Activated CD4-positive, alpha-beta T cell treated with anti-CD3 and anti-CD28 coated beads for 36 hours (primary cell): ENCODE data around the gene ENOX1. TPM values are rescaled to one million over a fixed set of nuclear protein-coding genes. Genes with fewer than 3 reads are reported as not detected.

Source experiments
- ATAC-seq: fragments of 200-7000 bp; cut with Tn5 transposase; one replicate; pipeline ENCODE4 v1.10.0; 2021; ENCODE audit warnings: mild to moderate bottlenecking, moderate library complexity
- CTCF ChIA-PET: fragments of 350-600 bp; sonication (Branson Sonifier 250); formaldehyde crosslinking; loops from one replicate; lab custom pipeline; 2021; ENCODE audit warnings: antibody characterized with exemption; lab: Charles Lee
- POLR2A ChIA-PET: fragments of 350-600 bp; sonication (Branson Sonifier 250); formaldehyde crosslinking; loops from one replicate; lab custom pipeline; 2021; ENCODE audit warnings: antibody characterized with exemption, inconsistent platforms; lab: Charles Lee
- DNase-seq: peaks from one replicate; pipeline ENCODE4 v3.0.0-alpha.2; 2020
- H3K27ac Mint-ChIP-seq: one replicate; pipeline ENCODE4 v1.8.0; 2021; ENCODE audit warnings: mixed read lengths
- H3K27me3 Mint-ChIP-seq: one replicate; pipeline ENCODE4 v1.8.0; 2021; ENCODE audit warnings: mixed read lengths
- H3K36me3 Mint-ChIP-seq: one replicate; pipeline ENCODE4 v1.8.0; 2021; ENCODE audit warnings: low read depth, mixed read lengths
- H3K4me1 Mint-ChIP-seq: one replicate; pipeline ENCODE4 v1.8.0; 2021; ENCODE audit warnings: mixed read lengths
- H3K4me3 Mint-ChIP-seq: one replicate; pipeline ENCODE4 v1.8.0; 2021; ENCODE audit warnings: mild to moderate bottlenecking, moderate library complexity, mixed read lengths
- H3K9me3 Mint-ChIP-seq: one replicate; pipeline ENCODE4 v1.8.0; 2021; ENCODE audit warnings: low read depth, mixed read lengths
- intact Hi-C, 2 experiments: fragments of 100-400 bp; cut with DNase I in 1 of 2; cut with micrococcal nuclease in 1 of 2; formaldehyde crosslinking; loops; one replicate each; pipeline versions ENCODE4 v1.14.2 to v1.15.1; 2022 to 2024; cut with DNase I, micrococcal nuclease
- total RNA-seq, 2 experiments: library from RNA; stranded (reverse); gene quantifications; one replicate each; pipeline ENCODE4 v1.2.3, GENCODE V29; 2021

Gene ENOX1
- total RNA-seq, 2 experiments from 2014 or later = 0.28 to 0.48 TPM

- CTCF ChIA-PET = interaction anchor here (0.8 kb wide), 1 partner anchor 20 kb away, joined by 3 read pairs; no protein-coding TSS in a partner anchor
- Mint-ChIP-seq H3K9me3 (peaks cover 1% of the 10 kb centered on the region), H3K4me3 (no peak overlapping the region), H3K27me3 (peaks cover 4% of the 10 kb centered on the region), H3K27ac (no peak overlapping the region), H3K36me3 (no peaks in the 10 kb centered on the region), H3K4me1 (peaks cover 3% of the 10 kb centered on the region)
- POLR2A ChIA-PET = no interaction called here
- DNase-seq (no peak), ATAC-seq (no peak)
- intact Hi-C loops = no loop called here
Measured at GRCh38 chr13:43544011-43544410, 242.8 kb downstream of the ENOX1 start.

GRCh38 chr13:43543331-43543730 lies 243.4 kb downstream of the ENOX1 start:
- POLR2A ChIA-PET = no interaction called here
- peaks cover 3% of the 10 kb centered on the region for H3K4me1 Mint-ChIP-seq
- CTCF ChIA-PET = interaction anchor here (0.8 kb wide), 1 partner anchor 19 kb away, joined by 3 read pairs; no protein-coding TSS in a partner anchor
- H3K9me3 Mint-ChIP-seq = peaks cover 2% of the 10 kb centered on the region
- peaks cover 2% of the 10 kb centered on the region for H3K27me3 Mint-ChIP-seq
- no peak overlapping the region for H3K4me3 Mint-ChIP-seq
- no peak overlapping the region for H3K27ac Mint-ChIP-seq
- intact Hi-C loops = no loop called here
- ATAC-seq (no peak), DNase-seq (no peak)
- no peaks in the 10 kb centered on the region for H3K36me3 Mint-ChIP-seq

- Mint-ChIP-seq H3K27ac (no peak overlapping the region), H3K4me3 (no peak overlapping the region), H3K27me3 (peaks cover 4% of the 10 kb centered on the region), H3K36me3 (no peaks in the 10 kb centered on the region), H3K9me3 (peaks cover 2% of the 10 kb centered on the region), H3K4me1 (no peaks in the 10 kb centered on the region)
- intact Hi-C loops = no loop called here
- ATAC-seq = no peak
- no peak for DNase-seq
- POLR2A ChIA-PET = no interaction called here
- CTCF ChIA-PET = interaction anchor here (0.7 kb wide), 1 partner anchor 391 kb away, joined by 3 read pairs; no protein-coding TSS in a partner anchor
Measured at GRCh38 chr13:43537124-43537523, 249.6 kb downstream of the ENOX1 start.

GRCh38 chr13:43529796-43530195 lies 257.0 kb downstream of the ENOX1 start:
- H3K27ac Mint-ChIP-seq = no peak overlapping the region
- CTCF ChIA-PET = no interaction called here
- no peaks in the 10 kb centered on the region for H3K4me1 Mint-ChIP-seq
- ATAC-seq (no peak), DNase-seq (no peak)
- no peaks in the 10 kb centered on the region for H3K36me3 Mint-ChIP-seq
- H3K9me3 Mint-ChIP-seq = no peaks in the 10 kb centered on the region
- peaks cover 4% of the 10 kb centered on the region for H3K27me3 Mint-ChIP-seq
- no peak overlapping the region for H3K4me3 Mint-ChIP-seq
- POLR2A ChIA-PET = no interaction called here
- intact Hi-C loops = no loop called here

- DNase-seq (no peak), ATAC-seq (no peak)
- H3K27me3 Mint-ChIP-seq = peaks cover 7% of the 10 kb centered on the region
- intact Hi-C loops = no loop called here
- ChIA-PET CTCF (no interaction called here), POLR2A (no interaction called here)
- H3K4me3 Mint-ChIP-seq = no peak overlapping the region
- no peaks in the 10 kb centered on the region for H3K9me3 Mint-ChIP-seq
- H3K36me3 Mint-ChIP-seq = no peaks in the 10 kb centered on the region
- H3K27ac Mint-ChIP-seq = no peak overlapping the region
- H3K4me1 Mint-ChIP-seq = no peaks in the 10 kb centered on the region
Measured at GRCh38 chr13:43528992-43529391, 257.8 kb downstream of the ENOX1 start.

- Mint-ChIP-seq H3K4me3 (no peak overlapping the region), H3K4me1 (no peaks in the 10 kb centered on the region), H3K9me3 (no peaks in the 10 kb centered on the region)
Measured at GRCh38 chr13:43522788-43523187, 264.0 kb downstream of the ENOX1 start.

GRCh38 chr13:43520351-43520750 lies 266.4 kb downstream of the ENOX1 start:
- intact Hi-C loops = no loop called here

More at GRCh38 chr13:43522788-43523187, 264.0 kb downstream of the ENOX1 start:
- H3K27ac Mint-ChIP-seq = no peak overlapping the region
- ATAC-seq = no peak
- peaks cover 7% of the 10 kb centered on the region for H3K27me3 Mint-ChIP-seq
- DNase-seq = no peak
- ChIA-PET POLR2A (no interaction called here), CTCF (no interaction called here)
- H3K36me3 Mint-ChIP-seq = no peaks in the 10 kb centered on the region
- intact Hi-C loops = no loop called here

GRCh38 chr13:43518833-43519232 lies 267.9 kb downstream of the ENOX1 start:
- Mint-ChIP-seq H3K4me3 (no peak overlapping the region), H3K27ac (no peak overlapping the region), H3K4me1 (no peaks in the 10 kb centered on the region), H3K9me3 (no peaks in the 10 kb centered on the region), H3K36me3 (no peaks in the 10 kb centered on the region), H3K27me3 (no peaks in the 10 kb centered on the region)
- CTCF ChIA-PET = no interaction called here
- POLR2A ChIA-PET = no interaction called here
- intact Hi-C loops = no loop called here
- ATAC-seq (no peak), DNase-seq (no peak)

More at GRCh38 chr13:43520351-43520750, 266.4 kb downstream of the ENOX1 start:
- Mint-ChIP-seq H3K4me1 (no peaks in the 10 kb centered on the region), H3K27ac (no peak overlapping the region), H3K9me3 (no peaks in the 10 kb centered on the region), H3K4me3 (no peak overlapping the region), H3K27me3 (peaks cover 5% of the 10 kb centered on the region), H3K36me3 (no peaks in the 10 kb centered on the region)
- CTCF ChIA-PET = no interaction called here
- DNase-seq = no peak
- POLR2A ChIA-PET = no interaction called here
- ATAC-seq = no peak

- ChIA-PET POLR2A (no interaction called here), CTCF (no interaction called here)
- Mint-ChIP-seq H3K4me1 (no peaks in the 10 kb centered on the region), H3K27ac (no peak overlapping the region), H3K27me3 (no peaks in the 10 kb centered on the region), H3K9me3 (no peaks in the 10 kb centered on the region), H3K4me3 (no peak overlapping the region), H3K36me3 (no peaks in the 10 kb centered on the region)
- ATAC-seq = no peak
- no peak for DNase-seq
- intact Hi-C loops = no loop called here
Measured at GRCh38 chr13:43516401-43516833, 270.4 kb downstream of the ENOX1 start.

- H3K27me3 Mint-ChIP-seq = no peaks in the 10 kb centered on the region
- H3K4me3 Mint-ChIP-seq = no peak overlapping the region
- DNase-seq = no peak
- H3K9me3 Mint-ChIP-seq = no peaks in the 10 kb centered on the region
- intact Hi-C loops = no loop called here
- H3K4me1 Mint-ChIP-seq = no peaks in the 10 kb centered on the region
- ChIA-PET CTCF (interaction anchor here (0.6 kb wide), 1 partner anchor 352 kb away, joined by 3 read pairs; no protein-coding TSS in a partner anchor), POLR2A (no interaction called here)
- no peak overlapping the region for H3K27ac Mint-ChIP-seq
- H3K36me3 Mint-ChIP-seq = no peaks in the 10 kb centered on the region
- ATAC-seq = no peak
Measured at GRCh38 chr13:43515531-43515930, 271.2 kb downstream of the ENOX1 start.

GRCh38 chr13:43514311-43514710 lies 272.5 kb downstream of the ENOX1 start:
- intact Hi-C loops = no loop called here
- H3K27ac Mint-ChIP-seq = no peak overlapping the region
- no peaks in the 10 kb centered on the region for H3K9me3 Mint-ChIP-seq
- no peaks in the 10 kb centered on the region for H3K36me3 Mint-ChIP-seq
- H3K27me3 Mint-ChIP-seq = no peaks in the 10 kb centered on the region
- ATAC-seq (no peak), DNase-seq (no peak)
- ChIA-PET POLR2A (no interaction called here), CTCF (interaction anchor here (0.6 kb wide), 1 partner anchor 702 kb away, joined by 3 read pairs; no protein-coding TSS in a partner anchor)
- H3K4me1 Mint-ChIP-seq = no peaks in the 10 kb centered on the region
- H3K4me3 Mint-ChIP-seq = no peak overlapping the region

GRCh38 chr13:43512221-43512620 lies 274.6 kb downstream of the ENOX1 start:
- Mint-ChIP-seq H3K27ac (no peak overlapping the region), H3K36me3 (no peaks in the 10 kb centered on the region), H3K27me3 (no peaks in the 10 kb centered on the region), H3K4me3 (no peak overlapping the region), H3K4me1 (no peaks in the 10 kb centered on the region), H3K9me3 (no peaks in the 10 kb centered on the region)
- POLR2A ChIA-PET = no interaction called here
- no peak for ATAC-seq
- intact Hi-C loops = no loop called here
- CTCF ChIA-PET = interaction anchor here (0.8 kb wide), 1 partner anchor 9 kb away, joined by 3 read pairs; no protein-coding TSS in a partner anchor
- DNase-seq = no peak
